Naive B cell (primary cell): Measurements from ENCODE around the gene MGLL. TPM values are rescaled to one million over a fixed set of nuclear protein-coding genes. Genes with fewer than 3 reads are reported as not detected.

Experiments used
- ATAC-seq, 2 donors: fragments of 150-1000 bp; cut with Tn5 transposase; 2 replicates each; pipeline ENCODE4 v1.10.0; 2021; ENCODE audit warnings: low read depth in 2 of 2, mild to moderate bottlenecking in 2 of 2, moderate library complexity in 2 of 2
- DNase-seq: peaks from one replicate; pipeline ENCODE4 v3.0.0; 2022
- H3K27ac Mint-ChIP-seq, 6 donors: one replicate each; pipeline ENCODE4 v1.8.0; 2020 to 2022; ENCODE audit warnings: mild to moderate bottlenecking in 6 of 6, mixed read lengths in 6 of 6, moderate library complexity in 5 of 6, inconsistent platforms in 2 of 6
- H3K27me3 Mint-ChIP-seq, 3 donors: one replicate each; pipeline ENCODE4 v1.8.0; 2021 to 2022; ENCODE audit warnings: mixed read lengths in 3 of 3, mild to moderate bottlenecking in 1 of 3
- H3K36me3 Mint-ChIP-seq, 2 donors: one replicate each; pipeline ENCODE4 v1.8.0; 2020 to 2022; ENCODE audit warnings: mixed read lengths in 2 of 2, inconsistent platforms in 1 of 2, mild to moderate bottlenecking in 1 of 2
- H3K4me1 Mint-ChIP-seq, 3 donors: one replicate each; pipeline ENCODE4 v1.8.0; 2020 to 2022; ENCODE audit warnings: mixed read lengths in 3 of 3, inconsistent platforms in 1 of 3, mild to moderate bottlenecking in 1 of 3, moderate library complexity in 1 of 3
- H3K4me3 Mint-ChIP-seq, 8 donors: one replicate each; pipeline ENCODE4 v1.8.0; 2020 to 2022; ENCODE audit warnings: mild to moderate bottlenecking in 8 of 8, mixed read lengths in 8 of 8, moderate library complexity in 8 of 8, inconsistent platforms in 2 of 8
- H3K9me3 Mint-ChIP-seq, 7 donors: one replicate each; pipeline ENCODE4 v1.8.0; 2020 to 2022; ENCODE audit warnings: mixed read lengths in 7 of 7, mild to moderate bottlenecking in 5 of 7, inconsistent platforms in 2 of 7, moderate library complexity in 1 of 7
- polyA plus RNA-seq, 6 donors: library from polyadenylated mRNA; unstranded; fragments of 300-500 nt; fragmentation: Illumina TruSeq; gene quantifications; one replicate each; pipeline ENCODE4 v1.2.3, GENCODE V29; 2021; ENCODE audit warnings: low read depth in 6 of 6

The MGLL gene
- polyA plus RNA-seq, 6 donors from 2014 or later, result 0.40 to 3.6 (median 1.3) TPM; not detected in 1

DNA sequence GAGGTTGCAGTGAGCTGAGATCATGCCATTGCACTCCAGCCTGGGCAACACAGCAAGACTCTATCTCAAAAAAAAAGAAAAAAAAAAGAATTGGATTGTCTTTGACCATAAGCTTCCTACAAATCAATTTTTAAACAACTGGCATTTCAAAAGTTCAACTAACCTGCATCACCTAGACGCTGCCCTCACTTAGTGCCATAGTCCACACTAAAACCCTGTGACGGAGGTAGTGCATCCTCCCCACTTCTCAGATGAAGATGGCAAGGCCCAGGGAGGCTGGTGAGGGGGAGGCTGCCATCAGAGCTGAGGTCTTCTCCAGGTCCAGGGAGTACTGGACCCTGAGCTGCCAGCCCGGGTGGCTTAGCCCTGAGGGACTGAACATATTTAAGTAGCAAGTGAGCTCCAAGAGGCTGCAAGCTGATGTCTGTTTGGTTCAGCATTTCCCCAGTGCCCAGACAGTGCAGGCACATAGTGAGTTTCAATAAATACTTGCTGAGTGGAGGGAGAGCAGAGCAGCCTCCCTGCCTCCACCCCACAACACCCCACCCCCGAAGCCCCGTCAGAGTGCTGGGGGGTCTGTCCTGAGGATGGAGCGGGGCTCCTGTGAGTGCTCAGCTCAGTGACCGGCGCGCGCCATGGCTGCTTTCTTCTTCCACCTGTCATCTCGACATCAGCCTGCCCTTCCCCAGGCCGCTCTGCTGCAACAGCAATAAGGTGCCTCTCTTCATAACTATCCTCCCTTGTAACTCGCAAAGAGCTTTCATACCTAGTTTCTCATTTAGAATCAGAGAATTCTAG, 52.8 kb downstream of the MGLL start:
- Mint-ChIP-seq H3K4me1 (peaks cover 0 to 7% (median 0%) of the 10 kb centered on the region in 3 donors), H3K4me3 (no peak overlapping the region), H3K9me3 (peaks cover 5 to 25% (median 17%) of the 10 kb centered on the region in 7 donors)

DNA sequence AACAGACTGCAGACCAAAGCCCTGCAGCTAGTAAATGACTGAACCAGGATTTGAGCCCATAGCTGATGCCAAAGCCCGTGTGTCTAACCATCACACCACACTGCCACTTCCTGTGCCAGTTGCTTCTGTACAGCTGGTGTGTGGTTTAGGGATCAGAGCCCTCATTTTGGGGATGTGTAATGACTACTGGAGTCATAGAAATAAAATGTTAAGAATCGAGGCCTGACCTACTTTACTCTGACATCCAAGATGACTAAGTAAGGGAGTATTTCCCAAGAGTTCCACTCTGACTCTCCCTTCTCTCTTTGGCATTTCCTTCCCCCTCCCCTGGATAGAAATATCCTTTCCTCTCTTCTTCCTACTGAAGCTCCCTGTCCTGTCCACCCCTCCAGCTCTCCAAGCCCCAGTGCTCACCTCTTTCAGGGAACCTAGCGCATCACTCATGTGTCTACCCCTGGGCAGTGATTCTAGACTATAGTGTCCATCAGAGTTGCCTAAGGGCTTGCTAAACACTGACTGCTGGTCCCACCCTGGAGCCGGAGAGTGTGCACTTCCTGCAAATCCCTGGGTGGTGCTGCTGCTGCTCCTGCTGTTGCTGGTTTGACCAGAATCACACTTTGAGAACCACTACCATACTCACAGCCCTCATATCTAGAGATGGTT, 53.8 kb downstream of the MGLL start:
- DNase-seq (no peak), ATAC-seq (no peak)
- Mint-ChIP-seq H3K27me3 (no peaks in the 10 kb centered on the region), H3K27ac (peak overlapping the region in 2 of 6 donors; percentile 23 to 68), H3K9me3 (peaks cover 5 to 25% (median 17%) of the 10 kb centered on the region in 7 donors), H3K4me3 (no peak overlapping the region), H3K4me1 (peaks cover 0 to 2% (median 0%) of the 10 kb centered on the region in 3 donors), H3K36me3 (peaks cover 0 to 8% of the 10 kb centered on the region in 2 donors)

More for the DNA sequence above, 52.8 kb downstream of the MGLL start:
- Mint-ChIP-seq H3K27ac (peak overlapping the region in 1 of 6 donors; percentile 58), H3K36me3 (peaks cover 0 to 8% of the 10 kb centered on the region in 2 donors), H3K27me3 (no peaks in the 10 kb centered on the region)
- no peak for ATAC-seq
- DNase-seq, result no peak

DNA sequence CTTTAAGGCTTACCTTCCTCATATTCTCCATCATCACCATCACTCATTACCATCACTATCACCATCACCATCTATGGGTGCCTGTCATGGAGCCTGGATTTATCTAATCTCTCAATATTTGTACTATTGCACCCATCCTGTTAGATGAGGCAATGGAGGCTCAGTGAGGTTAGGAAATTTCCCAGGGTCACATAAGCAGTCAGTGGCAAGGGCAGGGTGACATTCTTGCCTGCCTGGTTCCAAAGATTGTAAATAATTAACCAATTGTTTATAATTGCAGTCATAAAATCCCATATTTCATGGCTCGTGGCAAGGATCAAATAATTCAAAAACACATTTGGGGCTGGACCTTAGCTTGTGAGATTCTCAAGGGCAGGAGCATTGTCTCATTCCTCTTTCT, 55.2 kb downstream of the MGLL start:
- Mint-ChIP-seq H3K9me3 (peaks cover 5 to 25% (median 17%) of the 10 kb centered on the region in 7 donors), H3K4me1 (peaks cover 6 to 10% (median 10%) of the 10 kb centered on the region in 3 donors), H3K27ac (no peak overlapping the region), H3K27me3 (peaks cover 0 to 3% (median 2%) of the 10 kb centered on the region in 3 donors), H3K36me3 (peaks cover 0 to 8% of the 10 kb centered on the region in 2 donors), H3K4me3 (no peak overlapping the region)
- DNase-seq (no peak), ATAC-seq (no peak)

DNA sequence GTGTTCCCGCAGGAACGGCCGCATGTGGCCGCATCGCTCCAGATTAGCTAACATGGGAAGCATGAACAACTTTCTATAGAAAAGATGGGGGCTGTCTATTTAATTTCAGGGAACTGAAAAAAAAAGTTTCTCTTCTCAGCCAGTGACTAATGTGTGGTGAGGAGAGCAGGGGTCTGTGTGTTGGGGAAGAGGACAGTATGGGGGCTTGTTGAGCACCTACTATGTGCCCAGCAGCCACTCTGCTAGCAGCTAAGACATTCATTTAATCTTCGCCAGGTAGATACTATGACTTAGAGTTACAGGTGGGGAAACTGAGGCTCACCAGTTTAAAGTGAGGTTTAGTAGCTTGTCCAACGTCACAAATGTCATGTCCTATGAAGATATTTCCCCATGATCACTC, 56.6 kb downstream of the MGLL start:
- no peak overlapping the region for H3K4me3 Mint-ChIP-seq
- H3K9me3 Mint-ChIP-seq, result peaks cover 5 to 25% (median 17%) of the 10 kb centered on the region in 7 donors
- peaks cover 0 to 5% (median 4%) of the 10 kb centered on the region in 3 donors for H3K27me3 Mint-ChIP-seq
- peaks cover 0 to 8% of the 10 kb centered on the region in 2 donors for H3K36me3 Mint-ChIP-seq
- ATAC-seq (no peak), DNase-seq (no peak)
- H3K27ac Mint-ChIP-seq, result no peak overlapping the region
- H3K4me1 Mint-ChIP-seq, result peaks cover 13 to 20% (median 18%) of the 10 kb centered on the region in 3 donors

DNA sequence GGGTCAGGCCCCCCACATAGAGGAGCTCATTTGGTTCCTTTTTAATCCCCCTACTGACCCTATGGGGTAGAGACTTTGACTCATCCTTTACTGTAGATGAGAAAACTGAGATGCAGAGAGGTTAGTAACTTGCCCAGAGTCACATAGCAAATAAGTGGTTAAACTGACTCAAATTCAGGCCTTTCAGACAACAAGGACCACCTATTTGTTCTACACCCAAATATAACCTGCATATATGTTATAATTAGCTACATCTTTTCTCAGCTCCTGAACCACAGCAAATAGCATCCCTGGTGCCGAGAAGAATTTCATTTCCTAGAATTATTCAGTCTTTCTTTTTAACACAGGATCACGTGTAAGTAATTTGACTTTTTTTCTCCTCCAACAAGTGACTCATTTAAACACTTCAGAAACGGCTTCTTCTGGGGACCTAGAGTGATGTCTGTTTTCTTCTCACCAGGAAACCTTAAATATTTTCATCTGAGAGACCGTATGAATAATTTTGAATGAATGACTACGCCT, 57.4 kb downstream of the MGLL start:
- H3K4me3 Mint-ChIP-seq, result no peak overlapping the region

DNA sequence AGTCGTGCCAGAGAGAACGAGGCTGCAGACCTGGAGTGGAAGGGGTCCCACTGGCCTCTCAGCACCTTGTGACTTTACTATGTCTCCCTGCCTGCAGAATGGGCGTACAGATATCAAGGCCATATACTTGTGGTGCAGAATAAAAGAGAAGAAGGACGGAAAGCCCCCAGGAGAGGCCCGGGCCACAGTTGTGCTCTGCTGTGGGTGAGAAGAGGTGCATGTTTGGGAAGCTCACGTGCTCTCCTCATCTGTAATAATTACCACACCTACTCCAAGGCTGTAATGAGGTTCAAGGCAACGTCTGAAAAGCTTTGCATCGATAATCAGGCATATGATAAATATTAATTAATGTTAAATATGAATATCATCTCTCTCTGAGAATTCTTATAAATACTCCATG, 58.0 kb downstream of the MGLL start:
- Mint-ChIP-seq H3K27me3 (peaks cover 0 to 5% (median 4%) of the 10 kb centered on the region in 3 donors), H3K4me1 (peaks cover 13 to 20% (median 18%) of the 10 kb centered on the region in 3 donors), H3K27ac (no peak overlapping the region)

More for the DNA sequence above, 57.4 kb downstream of the MGLL start:
- H3K9me3 Mint-ChIP-seq, result peaks cover 5 to 25% (median 15%) of the 10 kb centered on the region in 7 donors
- H3K27ac Mint-ChIP-seq, result peak overlapping the region in 1 of 6 donors; percentile 6
- H3K27me3 Mint-ChIP-seq, result peaks cover 0 to 5% (median 4%) of the 10 kb centered on the region in 3 donors
- DNase-seq, result no peak
- H3K36me3 Mint-ChIP-seq, result peaks cover 0 to 8% of the 10 kb centered on the region in 2 donors
- peaks cover 13 to 20% (median 18%) of the 10 kb centered on the region in 3 donors for H3K4me1 Mint-ChIP-seq
- ATAC-seq, result no peak

DNA sequence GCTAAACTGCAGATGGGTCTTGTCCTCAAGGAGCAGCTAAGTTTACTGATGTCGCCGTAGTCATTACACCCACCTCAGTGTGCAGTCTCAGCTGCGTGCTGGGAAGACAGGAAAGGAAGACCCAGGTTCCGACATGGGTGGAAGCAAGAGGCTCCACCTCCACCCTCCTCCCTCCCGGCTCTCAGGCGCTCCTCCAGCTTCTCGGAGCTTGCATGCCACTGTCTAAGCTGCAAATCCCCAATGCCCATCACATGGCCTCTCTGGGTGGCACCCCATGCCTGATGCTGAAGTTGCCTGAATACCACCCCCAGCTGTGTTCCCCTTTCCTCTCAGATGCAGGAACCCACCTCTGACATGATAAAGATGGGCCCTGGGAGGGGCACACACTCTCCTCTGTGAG, 58.5 kb downstream of the MGLL start:
- DNase-seq, result no peak
- ATAC-seq, result no peak
- peaks cover 0 to 7% of the 10 kb centered on the region in 2 donors for H3K36me3 Mint-ChIP-seq
- H3K4me3 Mint-ChIP-seq, result no peak overlapping the region
- H3K27ac Mint-ChIP-seq, result no peak overlapping the region
- peaks cover 0 to 5% (median 4%) of the 10 kb centered on the region in 3 donors for H3K27me3 Mint-ChIP-seq
- H3K9me3 Mint-ChIP-seq, result peaks cover 5 to 24% (median 15%) of the 10 kb centered on the region in 7 donors
- peaks cover 13 to 20% (median 18%) of the 10 kb centered on the region in 3 donors for H3K4me1 Mint-ChIP-seq

More for the DNA sequence above, 58.0 kb downstream of the MGLL start:
- peaks cover 5 to 25% (median 15%) of the 10 kb centered on the region in 7 donors for H3K9me3 Mint-ChIP-seq
- ATAC-seq, result no peak
- DNase-seq, result no peak
- no peak overlapping the region for H3K4me3 Mint-ChIP-seq
- peaks cover 0 to 8% of the 10 kb centered on the region in 2 donors for H3K36me3 Mint-ChIP-seq

DNA sequence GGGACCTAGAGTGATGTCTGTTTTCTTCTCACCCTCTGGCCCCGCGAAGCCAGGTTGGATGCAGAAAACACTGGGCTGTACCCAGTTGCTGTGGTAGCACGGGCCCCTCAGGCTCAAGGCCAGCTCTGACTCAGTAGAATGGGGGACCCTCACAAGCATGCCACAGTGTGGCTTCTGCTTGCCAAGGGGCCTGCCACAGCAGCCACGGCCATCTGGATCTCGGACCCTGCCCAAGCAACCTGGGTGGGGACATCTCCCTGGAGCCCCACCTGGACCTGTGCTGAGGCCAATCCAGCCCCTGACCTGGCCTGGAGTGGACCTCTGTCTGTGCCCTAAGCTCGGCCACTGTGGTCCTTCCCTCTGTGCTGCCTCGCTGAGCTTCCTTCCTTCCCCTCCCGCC, 59.0 kb downstream of the MGLL start:
- H3K9me3 Mint-ChIP-seq, result peaks cover 0 to 20% (median 10%) of the 10 kb centered on the region in 7 donors
- peaks cover 0 to 2% of the 10 kb centered on the region in 2 donors for H3K36me3 Mint-ChIP-seq
- H3K4me3 Mint-ChIP-seq, result no peak overlapping the region
- H3K27ac Mint-ChIP-seq, result no peak overlapping the region
- peaks cover 13 to 20% (median 18%) of the 10 kb centered on the region in 3 donors for H3K4me1 Mint-ChIP-seq
- ATAC-seq (no peak), DNase-seq (no peak)
- peaks cover 0 to 5% (median 4%) of the 10 kb centered on the region in 3 donors for H3K27me3 Mint-ChIP-seq

DNA sequence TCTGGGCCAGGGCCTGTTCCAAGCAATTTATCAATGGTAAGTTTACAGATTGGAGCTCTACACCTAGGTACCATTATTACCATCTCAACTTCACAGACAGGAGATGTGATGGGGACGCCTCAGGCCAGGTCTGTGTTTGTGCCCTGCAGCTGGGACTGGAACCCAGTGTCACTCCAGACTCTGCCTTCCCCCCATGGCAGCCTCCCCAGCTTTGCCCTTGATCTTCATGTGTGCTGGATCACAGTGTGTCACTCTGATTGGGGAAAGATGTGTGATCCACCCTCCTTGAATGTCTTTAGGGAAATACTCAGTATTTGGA, 59.6 kb downstream of the MGLL start:
- no peaks in the 10 kb centered on the region for H3K36me3 Mint-ChIP-seq
- peak overlapping the region in 4 of 8 donors; percentile 71 to 87 (median 82) for H3K4me3 Mint-ChIP-seq
- peaks cover 0 to 5% (median 4%) of the 10 kb centered on the region in 3 donors for H3K27me3 Mint-ChIP-seq
- no peak for DNase-seq
- no peak for ATAC-seq
- peaks cover 13 to 20% (median 18%) of the 10 kb centered on the region in 3 donors for H3K4me1 Mint-ChIP-seq
- no peak overlapping the region for H3K27ac Mint-ChIP-seq
- H3K9me3 Mint-ChIP-seq, result peaks cover 0 to 14% (median 4%) of the 10 kb centered on the region in 7 donors

DNA sequence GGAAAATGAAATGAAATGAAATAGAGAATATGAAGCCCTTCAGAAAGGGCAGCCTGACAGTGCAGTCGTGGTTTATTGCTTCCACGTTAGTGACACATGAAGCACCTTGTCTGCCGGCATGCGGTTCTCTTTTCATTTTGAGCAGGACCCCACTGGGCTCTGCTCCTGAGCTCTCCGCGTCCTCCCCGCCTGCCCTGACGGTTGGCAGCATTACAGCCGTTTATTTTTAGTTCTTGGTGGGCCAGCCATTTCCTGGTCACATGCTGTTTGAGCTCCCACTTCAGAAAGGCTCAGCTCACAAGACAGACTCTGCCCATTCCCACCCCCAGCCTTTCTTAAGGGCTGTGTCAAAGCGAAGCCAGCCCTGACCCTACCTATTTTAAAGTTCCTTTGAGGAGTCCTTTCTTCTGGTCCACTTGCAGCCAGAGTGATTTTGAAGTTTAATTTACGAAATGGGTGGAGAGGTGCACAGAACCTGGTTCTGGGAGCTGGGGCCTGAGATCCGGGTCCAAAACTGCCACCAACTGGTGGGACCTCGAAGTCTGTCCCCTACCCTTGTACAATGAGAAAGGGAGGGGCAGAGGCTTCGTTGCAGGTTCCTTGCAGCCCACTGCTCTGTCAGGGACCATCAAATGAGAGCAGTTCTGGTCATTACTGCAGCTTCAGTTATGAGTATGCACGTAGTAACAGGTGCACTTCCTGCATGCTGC, 60.1 kb downstream of the MGLL start:
- peak; percentile 28 to 33 for ATAC-seq
- H3K27me3 Mint-ChIP-seq, result peaks cover 0 to 5% (median 4%) of the 10 kb centered on the region in 3 donors
- peaks cover 13 to 20% (median 18%) of the 10 kb centered on the region in 3 donors for H3K4me1 Mint-ChIP-seq
- DNase-seq, result no peak
- peaks cover 0 to 9% (median 3%) of the 10 kb centered on the region in 7 donors for H3K9me3 Mint-ChIP-seq
- H3K4me3 Mint-ChIP-seq, result peak overlapping the region in 7 of 8 donors; percentile 66 to 87 (median 80)
- H3K36me3 Mint-ChIP-seq, result no peaks in the 10 kb centered on the region
- peak overlapping the region in 3 of 6 donors; percentile 22 to 85 (median 82) for H3K27ac Mint-ChIP-seq

DNA sequence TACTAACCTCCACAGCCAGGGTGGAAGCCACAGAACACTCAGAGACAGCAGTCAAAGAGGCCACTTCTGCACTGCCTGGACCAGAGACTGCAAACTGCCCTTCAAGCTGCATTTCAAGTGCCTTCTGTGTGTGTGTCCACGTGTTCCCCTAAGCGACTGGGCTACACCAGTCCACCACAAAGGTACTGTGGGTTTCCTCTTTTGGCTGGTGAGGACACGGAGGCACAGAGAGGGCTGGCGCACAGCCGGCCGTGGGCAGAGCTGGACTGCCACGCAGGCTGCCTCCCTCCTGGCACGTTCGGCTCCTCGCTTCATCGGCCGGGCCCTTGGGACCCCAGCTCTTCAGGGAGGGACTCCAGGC, 60.9 kb downstream of the MGLL start:
- H3K27ac Mint-ChIP-seq, result peak overlapping the region in 1 of 6 donors; percentile 73
- no peaks in the 10 kb centered on the region for H3K36me3 Mint-ChIP-seq
- H3K27me3 Mint-ChIP-seq, result peaks cover 0 to 5% (median 4%) of the 10 kb centered on the region in 3 donors
- peak; percentile 40 to 50 for ATAC-seq
- peak overlapping the region in 6 of 8 donors; percentile 66 to 87 (median 76) for H3K4me3 Mint-ChIP-seq
- H3K9me3 Mint-ChIP-seq, result peaks cover 0 to under 1% (median 0%) of the 10 kb centered on the region in 7 donors
- DNase-seq, result no peak
- H3K4me1 Mint-ChIP-seq, result peaks cover 13 to 20% (median 20%) of the 10 kb centered on the region in 3 donors

DNA sequence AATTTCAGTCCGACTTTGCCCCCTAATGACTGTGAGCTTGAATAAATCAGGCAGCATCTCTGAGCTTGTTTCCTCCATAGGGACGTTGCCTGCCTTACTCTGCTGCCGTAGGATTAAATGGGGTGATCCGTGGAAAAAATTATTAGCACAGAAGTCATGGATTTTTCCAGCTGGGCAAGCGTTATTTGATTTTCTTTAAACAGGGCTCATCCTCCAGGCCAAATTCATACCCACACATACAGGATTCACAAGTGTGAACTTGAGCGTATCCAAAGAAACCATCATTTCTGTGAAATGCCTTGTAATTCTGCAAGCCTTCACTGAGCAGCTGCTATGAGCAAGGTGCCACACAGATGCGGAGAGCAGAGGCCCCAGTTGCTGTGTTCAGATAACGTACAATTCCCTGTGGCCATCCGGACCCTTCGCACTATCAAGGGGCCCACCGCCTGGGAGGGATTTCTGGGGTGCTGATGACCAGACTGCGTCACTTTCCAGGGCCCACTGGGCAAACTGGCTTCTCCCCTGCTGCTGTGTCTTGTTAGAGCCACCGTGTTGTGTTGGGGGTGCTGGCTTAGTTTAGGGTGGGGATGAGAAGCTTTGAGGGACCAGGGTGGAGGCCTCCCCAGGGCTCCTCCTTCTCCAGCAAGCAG, 61.4 kb downstream of the MGLL start:
- peaks cover 13 to 23% (median 22%) of the 10 kb centered on the region in 3 donors for H3K4me1 Mint-ChIP-seq
- no peaks in the 10 kb centered on the region for H3K36me3 Mint-ChIP-seq
- H3K27me3 Mint-ChIP-seq, result peaks cover 0 to 5% (median 4%) of the 10 kb centered on the region in 3 donors
- ATAC-seq (no peak), DNase-seq (no peak)
- peak overlapping the region in 1 of 6 donors; percentile 28 for H3K27ac Mint-ChIP-seq
- H3K9me3 Mint-ChIP-seq, result no peaks in the 10 kb centered on the region
- H3K4me3 Mint-ChIP-seq, result peak overlapping the region in 4 of 8 donors; percentile 66 to 87 (median 78)
